ENCODE data around the gene SORBS1.

Gene SORBS1

DNA sequence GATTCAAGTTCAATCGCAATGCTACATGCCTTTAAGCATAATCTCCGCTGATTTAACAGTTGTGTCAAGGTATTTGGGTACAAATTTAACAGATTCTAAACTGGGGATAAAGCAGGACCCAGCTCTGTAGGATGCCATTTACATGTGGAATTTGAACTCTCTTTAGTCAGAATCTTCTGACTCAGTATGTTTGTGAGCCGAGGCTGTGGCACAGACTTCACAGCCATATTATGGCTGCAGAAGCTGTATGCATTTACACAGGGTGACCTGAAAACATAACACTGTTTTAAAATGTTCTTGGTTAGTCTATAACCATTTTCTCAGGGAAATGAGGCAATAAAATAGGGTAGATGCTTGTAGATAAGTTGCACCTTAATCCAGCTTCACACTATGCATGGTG is 279.1 kb downstream of the SORBS1 start:
- DNase-seq (ENCODE audit: low read depth, low spot score) = peak; percentile 52
- in situ Hi-C loops (cut with HindIII; ENCODE audit: low sequenced_read_pairs) = no loop called here
- no peak overlapping the region for H3K4me3 ChIP-seq (ENCODE audit: low read depth, low read length)
- TF ChIP-seq, protein P1, sequence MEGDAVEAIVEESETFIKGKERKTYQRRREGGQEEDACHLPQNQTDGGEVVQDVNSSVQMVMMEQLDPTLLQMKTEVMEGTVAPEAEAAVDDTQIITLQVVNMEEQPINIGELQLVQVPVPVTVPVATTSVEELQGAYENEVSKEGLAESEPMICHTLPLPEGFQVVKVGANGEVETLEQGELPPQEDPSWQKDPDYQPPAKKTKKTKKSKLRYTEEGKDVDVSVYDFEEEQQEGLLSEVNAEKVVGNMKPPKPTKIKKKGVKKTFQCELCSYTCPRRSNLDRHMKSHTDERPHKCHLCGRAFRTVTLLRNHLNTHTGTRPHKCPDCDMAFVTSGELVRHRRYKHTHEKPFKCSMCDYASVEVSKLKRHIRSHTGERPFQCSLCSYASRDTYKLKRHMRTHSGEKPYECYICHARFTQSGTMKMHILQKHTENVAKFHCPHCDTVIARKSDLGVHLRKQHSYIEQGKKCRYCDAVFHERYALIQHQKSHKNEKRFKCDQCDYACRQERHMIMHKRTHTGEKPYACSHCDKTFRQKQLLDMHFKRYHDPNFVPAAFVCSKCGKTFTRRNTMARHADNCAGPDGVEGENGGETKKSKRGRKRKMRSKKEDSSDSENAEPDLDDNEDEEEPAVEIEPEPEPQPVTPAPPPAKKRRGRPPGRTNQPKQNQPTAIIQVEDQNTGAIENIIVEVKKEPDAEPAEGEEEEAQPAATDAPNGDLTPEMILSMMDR (IDR thresholded peaks at IDR 0.05; ENCODE audit: low read depth, low read length) = no peak

DNA sequence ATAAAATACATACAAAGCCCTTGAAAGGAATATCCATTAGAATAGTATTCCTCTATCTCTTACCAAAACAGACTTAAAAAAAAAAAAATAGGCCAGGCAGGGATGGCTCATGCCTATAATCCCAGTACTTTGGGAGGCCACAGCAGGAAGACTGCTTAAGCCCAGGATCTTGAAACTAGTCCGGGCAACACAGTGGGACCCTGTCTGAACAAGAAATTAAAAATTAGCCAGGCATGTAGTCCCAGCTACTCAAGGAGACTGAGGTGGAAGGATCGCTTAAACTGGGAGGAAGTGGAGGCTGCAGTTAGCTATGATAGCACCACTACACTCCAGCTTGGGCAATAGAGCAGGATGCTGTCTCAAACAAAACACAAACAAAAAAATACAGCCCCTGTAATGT is 280.0 kb downstream of the SORBS1 start:
- in situ Hi-C loops (cut with HindIII; ENCODE audit: low sequenced_read_pairs) = no loop called here
- no peak overlapping the region for H3K4me3 ChIP-seq (ENCODE audit: low read depth, low read length)
- TF ChIP-seq, protein P1 (IDR thresholded peaks at IDR 0.05; ENCODE audit: low read depth, low read length) = no peak
- no peak for DNase-seq (ENCODE audit: low read depth, low spot score)

DNA sequence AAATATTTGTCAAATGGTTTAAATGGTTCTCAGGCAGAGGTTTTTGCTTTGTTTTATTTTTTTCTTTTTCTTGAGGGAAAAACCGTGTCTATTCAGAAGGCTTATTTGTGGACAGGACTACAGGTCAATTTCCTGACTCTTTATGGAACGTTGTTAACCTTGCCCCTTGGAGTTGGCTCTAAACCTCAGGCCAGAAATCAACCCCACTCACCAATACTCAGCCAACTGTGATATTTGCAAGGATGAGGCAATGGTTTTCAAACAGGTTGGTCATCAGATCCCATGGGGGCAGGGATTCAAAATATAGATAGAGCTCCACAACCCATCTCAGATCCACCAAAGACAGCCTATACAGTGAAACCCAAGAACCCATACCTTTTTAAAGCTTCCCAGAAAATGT is 280.5 kb downstream of the SORBS1 start:
- in situ Hi-C loops (cut with HindIII; ENCODE audit: low sequenced_read_pairs) = no loop called here

DNA sequence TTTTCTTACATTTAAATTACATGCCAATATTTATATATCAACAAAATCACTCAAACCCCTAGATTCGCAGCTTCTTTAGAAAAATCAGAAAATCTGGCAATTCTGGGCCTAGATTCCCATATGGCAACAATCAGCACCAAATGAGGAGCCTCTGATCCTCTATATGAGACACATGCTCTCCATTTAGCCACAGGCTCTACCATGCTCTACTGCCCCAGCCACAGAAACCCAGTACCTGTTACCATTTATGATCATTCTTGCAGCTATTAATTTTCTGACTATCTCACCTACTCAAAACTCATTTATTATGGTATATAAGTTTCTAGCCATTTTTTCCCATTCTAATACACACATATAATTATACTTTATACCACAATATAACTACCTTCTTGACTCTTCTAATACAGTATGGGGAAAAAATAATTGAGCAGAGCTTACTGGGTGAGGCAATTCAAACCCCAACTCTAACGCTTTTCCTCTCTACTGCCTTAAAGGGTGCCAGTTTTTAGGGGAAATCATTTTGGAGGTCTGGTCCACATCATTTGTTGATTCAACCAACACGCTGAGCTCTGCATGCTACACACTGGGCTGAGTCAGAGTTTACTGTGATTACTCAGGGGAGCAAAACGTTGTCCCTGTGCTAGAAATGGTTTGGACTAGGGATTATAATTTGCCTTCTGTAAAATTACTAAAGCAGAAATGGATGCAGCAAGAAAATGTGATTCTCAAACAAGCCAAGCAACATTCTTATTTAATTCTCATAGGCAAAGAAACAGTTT is 281.9 kb downstream of the SORBS1 start:
- in situ Hi-C loops (cut with HindIII; ENCODE audit: low sequenced_read_pairs) = no loop called here
- TF ChIP-seq, protein P1 (IDR thresholded peaks at IDR 0.05; ENCODE audit: low read depth, low read length) = no peak
- DNase-seq (ENCODE audit: low read depth, low spot score) = peak; percentile 64

More for the DNA sequence above, 280.5 kb downstream of the SORBS1 start:
- TF ChIP-seq, protein P1 (IDR thresholded peaks at IDR 0.05; ENCODE audit: low read depth, low read length) = no peak
- DNase-seq (ENCODE audit: low read depth, low spot score) = no peak
- no peak overlapping the region for H3K4me3 ChIP-seq (ENCODE audit: low read depth, low read length)

DNA sequence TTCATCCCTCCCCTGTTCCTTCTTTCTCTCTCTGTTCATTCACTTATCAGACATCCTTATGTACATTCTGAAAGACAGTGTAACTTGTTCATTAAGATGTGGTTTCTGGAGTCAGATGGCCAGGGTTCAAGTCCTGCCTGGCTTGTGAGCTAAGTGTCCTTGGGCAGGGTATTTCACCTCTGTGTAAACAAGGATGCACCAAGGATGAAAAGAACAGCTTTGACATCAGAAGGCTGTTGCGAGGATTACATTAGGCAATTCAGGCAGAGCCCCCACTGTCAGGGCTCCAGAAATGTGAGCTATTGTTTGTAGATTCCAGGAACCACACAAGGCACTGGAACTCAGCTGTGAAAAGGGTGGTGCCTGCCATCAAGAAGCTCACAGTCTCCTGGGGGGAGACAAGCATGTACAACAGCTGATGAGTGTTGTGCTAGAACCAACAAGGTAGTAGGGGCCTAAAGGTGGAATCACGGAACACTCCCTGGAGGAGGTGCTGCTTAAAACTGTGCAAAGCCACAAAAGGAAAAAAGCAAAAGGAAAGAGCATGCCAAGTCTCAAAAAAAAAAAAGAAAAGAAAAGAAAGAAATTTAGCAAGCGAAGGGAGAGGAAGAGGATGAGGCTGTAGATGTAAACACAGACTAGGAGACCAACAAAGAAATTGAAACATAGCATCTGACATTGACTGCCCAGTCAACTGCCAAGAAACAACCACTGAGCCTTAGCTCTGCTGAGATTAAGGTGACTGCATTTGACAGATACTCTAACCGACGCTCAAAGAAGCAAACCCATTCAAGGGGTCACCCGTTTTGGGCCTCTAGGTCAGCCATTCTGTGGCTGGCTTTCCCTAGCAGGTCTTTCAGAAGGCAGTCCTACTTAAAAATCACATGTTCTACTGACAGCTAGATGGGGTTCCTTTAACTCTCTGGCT is 282.8 kb downstream of the SORBS1 start:
- no peak overlapping the region for H3K4me3 ChIP-seq (ENCODE audit: low read depth, low read length)
- peak; percentile 87 for DNase-seq (ENCODE audit: low read depth, low spot score)
- TF ChIP-seq, protein P1 (IDR thresholded peaks at IDR 0.05; ENCODE audit: low read depth, low read length) = no peak
- in situ Hi-C loops (cut with HindIII; ENCODE audit: low sequenced_read_pairs) = no loop called here

More for the DNA sequence above, 281.9 kb downstream of the SORBS1 start:
- no peak overlapping the region for H3K4me3 ChIP-seq (ENCODE audit: low read depth, low read length)

DNA sequence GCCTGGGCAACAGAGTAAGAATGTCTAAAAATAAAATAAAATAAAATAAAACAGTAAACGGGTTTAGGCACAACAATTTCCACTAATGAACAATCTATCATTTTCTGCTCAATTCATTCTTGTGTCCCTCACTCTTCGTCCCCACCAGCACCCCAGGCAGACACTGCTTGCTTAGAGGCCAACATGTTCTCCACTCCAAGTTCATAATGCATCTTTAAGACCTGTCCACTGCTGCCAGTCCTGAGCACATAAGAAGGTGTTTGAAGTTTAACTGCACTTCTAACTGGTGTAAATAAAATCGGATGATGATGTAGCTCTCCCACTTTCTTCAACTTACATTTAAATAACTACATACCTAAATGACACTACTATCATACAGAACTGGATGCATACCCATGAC is 283.6 kb downstream of the SORBS1 start:
- TF ChIP-seq, protein P1 (IDR thresholded peaks at IDR 0.05; ENCODE audit: low read depth, low read length) = no peak
- no peak for DNase-seq (ENCODE audit: low read depth, low spot score)
- in situ Hi-C loops (cut with HindIII; ENCODE audit: low sequenced_read_pairs) = no loop called here
- H3K4me3 ChIP-seq (ENCODE audit: low read depth, low read length) = no peak overlapping the region

All from astrocyte of the spinal cord (primary cell).